MM.1S (cell line): ENCODE measurements around the gene WDR90.

ENCODE experiments used
- EZH2 ChIP-seq: fragments of 300-600 bp; sonication (generic); optimal IDR thresholded peaks from 2 replicates; pipeline ENCODE3; 2017; ENCODE audit warnings: low read depth, mild to moderate bottlenecking, antibody characterized with exemption, low read length, mixed read lengths
- TF ChIP-seq, protein P1 (sequence below): fragments of 300-600 bp; sonication (generic); IDR thresholded peaks from 2 replicates; pipeline ENCODE4 v1.5.1; 2016; ENCODE audit warnings: antibody characterized with exemption, low read length, mixed read lengths

- TF ChIP-seq, protein P1, sequence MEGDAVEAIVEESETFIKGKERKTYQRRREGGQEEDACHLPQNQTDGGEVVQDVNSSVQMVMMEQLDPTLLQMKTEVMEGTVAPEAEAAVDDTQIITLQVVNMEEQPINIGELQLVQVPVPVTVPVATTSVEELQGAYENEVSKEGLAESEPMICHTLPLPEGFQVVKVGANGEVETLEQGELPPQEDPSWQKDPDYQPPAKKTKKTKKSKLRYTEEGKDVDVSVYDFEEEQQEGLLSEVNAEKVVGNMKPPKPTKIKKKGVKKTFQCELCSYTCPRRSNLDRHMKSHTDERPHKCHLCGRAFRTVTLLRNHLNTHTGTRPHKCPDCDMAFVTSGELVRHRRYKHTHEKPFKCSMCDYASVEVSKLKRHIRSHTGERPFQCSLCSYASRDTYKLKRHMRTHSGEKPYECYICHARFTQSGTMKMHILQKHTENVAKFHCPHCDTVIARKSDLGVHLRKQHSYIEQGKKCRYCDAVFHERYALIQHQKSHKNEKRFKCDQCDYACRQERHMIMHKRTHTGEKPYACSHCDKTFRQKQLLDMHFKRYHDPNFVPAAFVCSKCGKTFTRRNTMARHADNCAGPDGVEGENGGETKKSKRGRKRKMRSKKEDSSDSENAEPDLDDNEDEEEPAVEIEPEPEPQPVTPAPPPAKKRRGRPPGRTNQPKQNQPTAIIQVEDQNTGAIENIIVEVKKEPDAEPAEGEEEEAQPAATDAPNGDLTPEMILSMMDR, result no peak
- no peak for TF ChIP-seq EZH2
Observed at GRCh38 chr16:643050-643368, 6.2 kb upstream of the WDR90 start.
